ENCODE results near the gene FNBP1L.
A peak's percentile ranks its signal among the peaks of the same experiment; 100 is the strongest.
"Not testable (repeated sequence)": the region's sequence is repeated elsewhere in the genome, so short reads cannot be mapped to it uniquely, and the experiment has no call there.

Gene FNBP1L

GRCh38 chr1:93443454-93443853 lies 4.5 kb upstream of the FNBP1L start:
- DNase-seq (ENCODE audit: low read depth), result no peak

- no peak for DNase-seq (ENCODE audit: low read depth)
Observed at GRCh38 chr1:93446837-93447451, 974 bp upstream of the FNBP1L start.

- no peak for DNase-seq (ENCODE audit: low read depth)
Observed at GRCh38 chr1:93448292-93448982, 519 bp downstream of the FNBP1L start.

- peak; percentile 14 for DNase-seq (ENCODE audit: low read depth)
Observed at GRCh38 chr1:93448983-93449804, 1.3 kb downstream of the FNBP1L start.

GRCh38 chr1:93450321-93450720 lies 2.4 kb downstream of the FNBP1L start:
- no peak for DNase-seq (ENCODE audit: low read depth)

GRCh38 chr1:93453911-93454310 lies 6.0 kb downstream of the FNBP1L start:
- DNase-seq (ENCODE audit: low read depth), result no peak

GRCh38 chr1:93459126-93459525 lies 11.2 kb downstream of the FNBP1L start:
- DNase-seq (ENCODE audit: low read depth), result no peak

- no peak for DNase-seq (ENCODE audit: low read depth)
Observed at GRCh38 chr1:93461236-93461635, 13.3 kb downstream of the FNBP1L start.

- peak; percentile 8 for DNase-seq (ENCODE audit: low read depth)
Observed at GRCh38 chr1:93463960-93464359, 16.0 kb downstream of the FNBP1L start.

GRCh38 chr1:93465371-93466082 lies 17.6 kb downstream of the FNBP1L start:
- DNase-seq (ENCODE audit: low read depth), result not testable (repeated sequence)

GRCh38 chr1:93467606-93468005 lies 19.7 kb downstream of the FNBP1L start:
- DNase-seq (ENCODE audit: low read depth), result no peak

- no peak for DNase-seq (ENCODE audit: low read depth)
Observed at GRCh38 chr1:93468662-93469061, 20.7 kb downstream of the FNBP1L start.

GRCh38 chr1:93469223-93469622 lies 21.3 kb downstream of the FNBP1L start:
- not testable (repeated sequence) for DNase-seq (ENCODE audit: low read depth)

- no peak for DNase-seq (ENCODE audit: low read depth)
Observed at GRCh38 chr1:93471284-93471683, 23.4 kb downstream of the FNBP1L start.

- no peak for DNase-seq (ENCODE audit: low read depth)
Observed at GRCh38 chr1:93471911-93472310, 24.0 kb downstream of the FNBP1L start.

GRCh38 chr1:93474321-93474720 lies 26.4 kb downstream of the FNBP1L start:
- DNase-seq (ENCODE audit: low read depth), result no peak

GRCh38 chr1:93475681-93476080 lies 27.8 kb downstream of the FNBP1L start:
- no peak for DNase-seq (ENCODE audit: low read depth)

- not testable (repeated sequence) for DNase-seq (ENCODE audit: low read depth)
Observed at GRCh38 chr1:93479133-93479745, 31.3 kb downstream of the FNBP1L start.

- not testable (repeated sequence) for DNase-seq (ENCODE audit: low read depth)
Observed at GRCh38 chr1:93481899-93482298, 34.0 kb downstream of the FNBP1L start.

- no peak for DNase-seq (ENCODE audit: low read depth)
Observed at GRCh38 chr1:93483200-93483599, 35.3 kb downstream of the FNBP1L start.

GRCh38 chr1:93483606-93484005 lies 35.7 kb downstream of the FNBP1L start:
- DNase-seq (ENCODE audit: low read depth), result no peak

GRCh38 chr1:93488207-93488606 lies 40.3 kb downstream of the FNBP1L start:
- DNase-seq (ENCODE audit: low read depth), result no peak
